Measurements from ENCODE around the gene RUBCNL. TPM values are rescaled to one million over a fixed set of nuclear protein-coding genes. Genes with fewer than 3 reads are reported as not detected.

RUBCNL gene
- total RNA-seq, 3 donors from 2014 or later: 13.5 to 35.2 (median 32.6) TPM

DNA sequence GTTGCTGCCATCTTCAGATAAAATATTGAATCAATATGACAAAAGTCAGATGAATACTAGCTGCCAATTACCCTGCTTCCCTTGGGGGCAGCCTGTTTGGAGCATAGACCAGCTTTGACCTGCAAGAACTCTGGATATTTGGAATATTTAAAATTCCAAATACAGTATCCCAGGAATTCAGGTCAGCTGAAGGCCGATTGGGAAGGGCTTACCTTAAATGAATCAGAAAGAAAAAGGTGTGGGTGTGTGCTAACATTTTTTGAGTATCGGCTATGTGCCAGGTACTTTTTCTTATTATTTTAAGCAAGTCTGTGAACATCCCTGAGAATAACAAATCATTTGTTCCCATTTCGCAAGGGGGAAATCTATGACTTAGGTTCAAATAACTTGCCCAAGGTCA lies 1.8 kb upstream of the RUBCNL start:
- H3K4me1 ChIP-seq (ENCODE audit: low read depth): peaks cover 23% of the 10 kb centered on the region
- no peaks in the 10 kb centered on the region for H3K9me3 ChIP-seq
- ATAC-seq (no peak), DNase-seq (no peak)
- intact Hi-C loops (cut with DNase I, micrococcal nuclease): no loop called here
- no peak for TF ChIP-seq CTCF (IDR thresholded peaks at IDR 0.05)
- H3K36me3 ChIP-seq (ENCODE audit: low read depth): no peaks in the 10 kb centered on the region
- H3K4me3 ChIP-seq: no peak overlapping the region

GRCh38 chr13:46388308-46388707 lies 1.3 kb upstream of the RUBCNL start:
- TF ChIP-seq CTCF (IDR thresholded peaks at IDR 0.05): no peak
- DNase-seq (no peak), ATAC-seq (no peak)
- H3K36me3 ChIP-seq (ENCODE audit: low read depth): no peaks in the 10 kb centered on the region
- peaks cover 26% of the 10 kb centered on the region for H3K4me1 ChIP-seq (ENCODE audit: low read depth)
- no peak overlapping the region for H3K4me3 ChIP-seq
- intact Hi-C loops (cut with DNase I, micrococcal nuclease): no loop called here
- no peaks in the 10 kb centered on the region for H3K9me3 ChIP-seq

DNA sequence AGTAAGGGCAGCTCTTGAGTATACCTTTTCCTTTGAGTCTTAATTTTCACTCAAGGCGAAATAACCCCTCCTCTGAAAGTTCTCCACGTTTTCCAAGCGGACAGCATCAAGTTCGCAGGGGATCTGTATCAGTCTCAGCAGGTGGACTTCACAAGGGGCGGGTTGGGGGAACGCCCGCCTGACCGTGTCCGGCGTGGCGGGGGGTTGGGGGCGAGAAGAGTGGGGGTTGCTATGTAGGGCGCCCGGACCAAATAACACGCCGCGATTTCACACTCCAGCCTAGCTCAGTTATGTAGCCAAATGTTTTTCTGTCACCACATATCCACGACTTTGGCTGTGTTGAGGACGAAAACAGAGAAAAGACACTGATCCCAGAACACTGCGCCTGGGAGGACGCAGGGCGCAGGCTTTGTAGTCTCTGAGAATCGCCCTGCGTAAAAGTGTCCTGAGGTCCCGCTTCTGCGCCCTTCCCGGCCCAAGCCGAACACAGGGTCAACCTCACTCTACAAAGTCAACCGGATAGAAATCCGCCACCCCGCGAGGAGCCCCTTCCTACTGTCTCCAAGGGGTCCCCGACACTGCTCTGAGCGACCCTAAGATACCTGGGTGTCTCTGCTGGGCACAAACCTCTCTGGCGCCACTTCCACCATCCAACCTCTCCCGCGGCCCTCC lies 524 bp downstream of the RUBCNL start:
- no peaks in the 10 kb centered on the region for H3K36me3 ChIP-seq (ENCODE audit: low read depth)
- intact Hi-C loops (cut with DNase I, micrococcal nuclease): no loop called here
- H3K4me3 ChIP-seq: peak overlapping the region; percentile 23
- DNase-seq: peak in 2 of 3 donors; percentile 37 to 44
- no peak for TF ChIP-seq CTCF (IDR thresholded peaks at IDR 0.05)
- ATAC-seq: peak; percentile 24
- no peaks in the 10 kb centered on the region for H3K9me3 ChIP-seq
- H3K4me1 ChIP-seq (ENCODE audit: low read depth): peaks cover 26% of the 10 kb centered on the region

- DNase-seq: peak in 1 of 3 donors; percentile 31
- H3K36me3 ChIP-seq (ENCODE audit: low read depth): no peaks in the 10 kb centered on the region
- peaks cover 25% of the 10 kb centered on the region for H3K4me1 ChIP-seq (ENCODE audit: low read depth)
- no peaks in the 10 kb centered on the region for H3K9me3 ChIP-seq
- no peak overlapping the region for H3K4me3 ChIP-seq
- intact Hi-C loops (cut with DNase I, micrococcal nuclease): no loop called here
- ATAC-seq: no peak
- no peak for TF ChIP-seq CTCF (IDR thresholded peaks at IDR 0.05)
Measured at GRCh38 chr13:46385946-46386345, 1.1 kb downstream of the RUBCNL start.

DNA sequence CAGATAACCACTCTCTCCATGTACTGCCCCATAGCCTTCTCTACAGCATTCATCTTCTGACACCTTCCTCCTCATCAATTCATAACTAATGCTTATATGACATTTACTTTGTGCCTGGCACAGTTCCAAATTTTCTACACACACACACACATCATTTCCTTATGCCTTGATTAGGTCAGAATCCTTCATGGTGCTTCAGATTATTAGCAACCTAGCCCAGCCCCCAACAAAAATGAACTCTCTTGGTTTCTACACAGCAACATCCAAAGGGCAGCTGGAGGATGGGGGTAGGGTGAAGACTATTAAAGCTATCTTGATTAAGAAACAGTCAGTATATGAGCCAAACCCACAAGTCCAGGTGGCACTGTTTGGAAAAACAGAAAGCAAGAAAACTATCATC lies 3.7 kb downstream of the RUBCNL start:
- ATAC-seq: peak; percentile 2

More for the DNA sequence above, 3.7 kb downstream of the RUBCNL start:
- H3K36me3 ChIP-seq (ENCODE audit: low read depth): no peaks in the 10 kb centered on the region
- no peaks in the 10 kb centered on the region for H3K9me3 ChIP-seq
- intact Hi-C loops (cut with DNase I, micrococcal nuclease): no loop called here
- TF ChIP-seq CTCF (IDR thresholded peaks at IDR 0.05): no peak
- peak in 1 of 3 donors; percentile 26 for DNase-seq
- peaks cover 8% of the 10 kb centered on the region for H3K4me1 ChIP-seq (ENCODE audit: low read depth)
- H3K4me3 ChIP-seq: no peak overlapping the region

Data from mucosa of descending colon (tissue), 3 donors.